Stomach smooth muscle (tissue), 2 donors: ENCODE data around the gene ALKAL2.
A peak's percentile ranks its signal among the peaks of the same experiment; 100 is the strongest.

Source experiments
- H3K27ac ChIP-seq: one replicate; pipeline ENCODE4 v1.7.0; 2013; ENCODE audit warnings: mild to moderate bottlenecking, low read length, inconsistent platforms
- H3K27me3 ChIP-seq, 2 donors: one replicate each; pipeline ENCODE4 v1.7.0; 2013; ENCODE audit warnings: low read length in 2 of 2; ENCODE audit not compliant: insufficient read depth in 2 of 2, control insufficient read depth in 1 of 2
- H3K36me3 ChIP-seq, 2 donors: one replicate each; pipeline ENCODE4 v1.7.0; 2013; ENCODE audit warnings: low read length in 2 of 2; ENCODE audit not compliant: control insufficient read depth in 2 of 2, insufficient read depth in 2 of 2
- H3K4me1 ChIP-seq: one replicate; pipeline ENCODE4 v1.7.0; 2013; ENCODE audit warnings: low read length; ENCODE audit not compliant: control insufficient read depth, insufficient read depth
- H3K4me3 ChIP-seq, 2 donors: one replicate each; pipeline ENCODE4 v1.7.0; 2013; ENCODE audit warnings: low read length in 2 of 2
- H3K9ac ChIP-seq, 2 donors: one replicate each; pipeline ENCODE4 v1.7.0; 2013; ENCODE audit warnings: low read length in 2 of 2, mild to moderate bottlenecking in 1 of 2
- H3K9me3 ChIP-seq, 2 donors: one replicate each; pipeline ENCODE4 v1.7.0; 2013; ENCODE audit warnings: low read length in 2 of 2; ENCODE audit not compliant: control insufficient read depth in 2 of 2
- donor health status: healthy.
- donor health status: Pancreatic carcinoma.

The ALKAL2 gene

GRCh38 chr2:271917-272316 lies 16.0 kb downstream of the ALKAL2 start:
- Histone ChIP-seq H3K36me3 (peaks cover 10 to 17% of the 10 kb centered on the region in 2 donors), H3K9ac (no peak overlapping the region), H3K4me3 (no peak overlapping the region)

GRCh38 chr2:270861-271260 lies 17.0 kb downstream of the ALKAL2 start:
- Histone ChIP-seq H3K4me3 (no peak overlapping the region), H3K9ac (no peak overlapping the region), H3K4me1 (peaks cover 2% of the 10 kb centered on the region), H3K36me3 (peaks cover 7 to 11% of the 10 kb centered on the region in 2 donors), H3K9me3 (no peaks in the 10 kb centered on the region), H3K27me3 (no peaks in the 10 kb centered on the region), H3K27ac (no peak overlapping the region)

More at GRCh38 chr2:271917-272316, 16.0 kb downstream of the ALKAL2 start:
- Histone ChIP-seq H3K27me3 (no peaks in the 10 kb centered on the region), H3K9me3 (no peaks in the 10 kb centered on the region), H3K4me1 (peaks cover 2% of the 10 kb centered on the region), H3K27ac (no peak overlapping the region)

DNA sequence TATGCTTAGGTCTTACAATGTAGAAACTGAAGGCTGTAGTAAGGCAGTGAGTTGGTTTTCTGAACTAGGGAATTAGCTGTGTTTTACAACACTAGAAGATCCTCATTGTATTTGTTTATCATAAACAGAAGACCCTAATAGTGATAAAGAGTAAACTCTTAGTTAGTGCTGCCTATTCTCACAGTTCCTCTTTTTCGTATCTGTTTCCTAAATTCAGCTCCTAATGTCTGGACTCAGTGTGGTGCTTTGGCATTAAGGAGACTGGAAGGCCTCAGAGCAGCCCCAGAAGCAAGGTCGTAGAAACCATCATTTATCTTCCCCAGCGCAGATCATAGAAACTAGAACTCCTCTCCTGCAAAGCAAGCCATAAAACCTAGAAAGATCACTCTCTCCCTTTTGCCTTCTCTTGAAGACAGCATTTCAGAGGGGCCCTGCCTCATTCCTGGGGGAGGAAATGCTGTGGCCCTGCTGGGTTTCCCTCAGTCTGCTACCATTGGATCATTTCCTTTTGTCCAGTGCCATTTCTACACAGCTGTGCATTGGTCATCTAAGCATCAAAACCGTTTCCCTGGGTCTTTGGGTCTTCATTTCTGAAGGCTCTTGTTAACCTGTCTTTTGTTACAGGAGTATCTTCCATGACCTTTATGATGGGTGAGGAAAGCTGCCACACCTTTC lies 18.4 kb downstream of the ALKAL2 start:
- no peak overlapping the region for H3K4me3 ChIP-seq
- no peaks in the 10 kb centered on the region for H3K27me3 ChIP-seq
- H3K36me3 ChIP-seq: peaks cover 6 to 10% of the 10 kb centered on the region in 2 donors
- no peak overlapping the region for H3K9ac ChIP-seq
- H3K4me1 ChIP-seq: peaks cover 7% of the 10 kb centered on the region
- no peaks in the 10 kb centered on the region for H3K9me3 ChIP-seq
- no peak overlapping the region for H3K27ac ChIP-seq

- H3K4me3 ChIP-seq: no peak overlapping the region
- H3K27me3 ChIP-seq: no peaks in the 10 kb centered on the region
- H3K9me3 ChIP-seq: no peaks in the 10 kb centered on the region
- H3K27ac ChIP-seq: no peak overlapping the region
- peaks cover 4 to 9% of the 10 kb centered on the region in 2 donors for H3K36me3 ChIP-seq
- H3K9ac ChIP-seq: no peak overlapping the region
- H3K4me1 ChIP-seq: peaks cover 14% of the 10 kb centered on the region
Measured at GRCh38 chr2:268323-268722, 19.6 kb downstream of the ALKAL2 start.

- Histone ChIP-seq H3K9me3 (peaks cover 2 to 7% of the 10 kb centered on the region in 2 donors), H3K36me3 (no peaks in the 10 kb centered on the region), H3K4me3 (peak within 1 kb of the TSS; percentile 90 to 95), H3K4me1 (peaks cover 16% of the 10 kb centered on the region), H3K27ac (peak within 1 kb of the TSS; percentile 58), H3K9ac (peak within 1 kb of the TSS; percentile 75 to 95), H3K27me3 (no peaks in the 10 kb centered on the region)
Measured at GRCh38 chr2:264493-265468, 23.1 kb downstream of the ALKAL2 start, which contains the start of gene ACP1. ACP1 (plus strand) TSS chr2:264947; CDS start chr2:264965, 18 bp downstream.

DNA sequence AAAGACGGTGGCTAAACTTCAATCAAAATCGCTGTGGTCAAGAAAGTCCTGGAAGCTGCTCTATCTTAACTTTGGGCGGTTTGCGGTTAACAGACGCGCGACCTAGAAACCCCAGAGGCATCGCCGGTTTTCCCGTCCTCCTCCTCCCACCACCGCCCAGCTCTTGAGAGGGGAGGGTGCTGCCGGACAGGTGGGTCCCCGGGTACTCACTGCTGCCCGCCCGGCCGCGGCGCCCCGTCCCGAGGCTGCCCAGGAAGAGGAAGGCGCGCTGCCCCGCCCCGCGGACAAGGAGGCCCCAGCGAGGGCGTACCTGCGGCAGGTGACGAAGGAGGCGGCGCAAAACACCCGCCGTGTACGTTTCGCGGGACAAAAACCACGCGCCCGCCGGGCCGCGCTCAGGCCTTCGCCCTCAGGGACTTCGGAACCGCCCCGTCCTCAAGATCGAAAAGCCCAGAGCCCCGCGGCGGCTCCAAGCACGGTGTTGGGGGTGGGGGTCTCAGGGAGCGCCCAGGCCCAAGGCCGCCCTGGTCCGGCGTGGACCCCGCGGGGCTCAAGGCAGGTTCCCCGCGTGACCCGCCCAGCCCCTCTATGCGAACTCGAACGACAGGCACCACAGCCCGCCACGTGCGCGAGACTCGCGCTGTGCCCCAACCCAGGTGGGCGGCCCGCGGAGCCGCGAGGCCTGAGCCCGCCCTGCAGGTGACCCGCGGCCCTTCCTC lies 24.0 kb downstream of the ALKAL2 start, which contains the start of gene SH3YL1:
TSS of gene SH3YL1 (minus strand) at position 259 of the 719 bp plus-strand sequence. CDS start at position 211, 48 bp downstream.
- Histone ChIP-seq H3K36me3 (peaks cover 0 to 1% of the 10 kb centered on the region in 2 donors), H3K9ac (peak within 1 kb of the TSS; percentile 75 to 95), H3K4me1 (peaks cover 16% of the 10 kb centered on the region), H3K9me3 (peaks cover 2 to 7% of the 10 kb centered on the region in 2 donors), H3K27me3 (no peaks in the 10 kb centered on the region), H3K4me3 (peak within 1 kb of the TSS; percentile 90 to 95), H3K27ac (peak within 1 kb of the TSS; percentile 58)

GRCh38 chr2:263022-263738 lies 24.7 kb downstream of the ALKAL2 start:
- Histone ChIP-seq H3K9ac (peak overlapping the region; percentile 42 to 63), H3K9me3 (peaks cover 2 to 7% of the 10 kb centered on the region in 2 donors), H3K36me3 (peaks cover 0 to 2% of the 10 kb centered on the region in 2 donors), H3K4me1 (peaks cover 16% of the 10 kb centered on the region), H3K27me3 (no peaks in the 10 kb centered on the region), H3K27ac (no peak overlapping the region), H3K4me3 (peak overlapping the region; percentile 90 to 95)

DNA sequence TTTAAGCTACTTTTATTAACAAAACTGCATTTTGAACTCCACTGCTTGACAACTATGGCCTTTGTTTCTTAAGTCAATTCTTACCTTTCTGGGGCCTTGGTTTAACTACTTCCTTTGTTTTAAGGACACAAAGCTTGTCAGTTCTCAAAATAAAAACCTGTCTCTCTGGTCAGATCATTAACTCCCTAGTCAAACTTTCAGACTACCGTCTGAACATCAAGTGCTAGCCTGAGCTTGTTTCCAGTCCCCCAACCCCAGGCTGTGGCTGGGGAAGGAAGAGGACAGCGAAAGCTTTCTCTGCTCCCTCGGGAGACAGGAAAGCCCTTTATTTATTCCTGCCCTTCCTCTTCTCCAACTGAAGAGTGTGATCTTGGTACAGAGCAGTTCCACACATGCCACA lies 25.8 kb downstream of the ALKAL2 start:
- no peaks in the 10 kb centered on the region for H3K27me3 ChIP-seq
- H3K4me3 ChIP-seq: no peak overlapping the region
- H3K9ac ChIP-seq: no peak overlapping the region
- H3K36me3 ChIP-seq: peaks cover 0 to 2% of the 10 kb centered on the region in 2 donors
- no peak overlapping the region for H3K27ac ChIP-seq
- H3K4me1 ChIP-seq: peaks cover 15% of the 10 kb centered on the region
- H3K9me3 ChIP-seq: peaks cover 2 to 7% of the 10 kb centered on the region in 2 donors

- H3K27ac ChIP-seq: no peak overlapping the region
- peaks cover 0 to 2% of the 10 kb centered on the region in 2 donors for H3K36me3 ChIP-seq
- no peak overlapping the region for H3K9ac ChIP-seq
- peaks cover 2 to 7% of the 10 kb centered on the region in 2 donors for H3K9me3 ChIP-seq
- peaks cover 13% of the 10 kb centered on the region for H3K4me1 ChIP-seq
- H3K27me3 ChIP-seq: no peaks in the 10 kb centered on the region
- no peak overlapping the region for H3K4me3 ChIP-seq
Measured at GRCh38 chr2:260507-261161, 27.3 kb downstream of the ALKAL2 start.
